K562 (cell line): ENCODE results near the gene CTDNEP1. TPM values are rescaled to one million over a fixed set of nuclear protein-coding genes. Genes with fewer than 3 reads are reported as not detected.

Experiments
- ARID4B ChIP-seq: sonication (generic); formaldehyde crosslinking; IDR thresholded peaks from 2 replicates; pipeline ENCODE4 v1.8.0; 2022; ENCODE audit warnings: mild to moderate bottlenecking, missing genetic modification reagents
- BRD9 ChIP-seq: fragments of 450-650 bp; IDR thresholded peaks from 2 replicates; pipeline ENCODE4 v1.6.1; 2018; ENCODE audit warnings: low read depth; ENCODE audit not compliant: partially characterized antibody
- C11orf30 ChIP-seq: fragments of 450-650 bp; IDR thresholded peaks from 2 replicates; pipeline ENCODE4 v1.6.1; 2016; ENCODE audit warnings: low read depth, mild to moderate bottlenecking
- CBX8 ChIP-seq: fragments of 200-600 bp; sonication (generic); IDR thresholded peaks from 2 replicates; pipeline ENCODE4 v1.6.1; 2012; ENCODE audit warnings: borderline replicate concordance, mixed run types, low read depth, mild to moderate bottlenecking, moderate library complexity, mixed read lengths, low read length, control low read depth, inconsistent platforms; ENCODE audit not compliant: poor library complexity, severe bottlenecking; ENCODE audit errors: extremely low read depth
- DNMT1 ChIP-seq: fragments of 450-650 bp; IDR thresholded peaks from 2 replicates; pipeline ENCODE4 v1.6.1; 2016; ENCODE audit warnings: antibody characterized with exemption, mild to moderate bottlenecking
- ERF ChIP-seq: fragments of 450-650 bp; formaldehyde crosslinking; IDR thresholded peaks from 2 replicates; pipeline ENCODE4 v1.4.0; 2020; ENCODE audit warnings: mild to moderate bottlenecking, mixed read lengths
- JUND ChIP-seq, 2 experiments: IDR thresholded peaks; 2 replicates in 1 of 2; 3 replicates in 1 of 2; pipeline ENCODE4 v1.6.1; 2011; ENCODE audit warnings: borderline replicate concordance in 2 of 2, low read depth in 2 of 2, low read length in 2 of 2, improper control_type of control experiment in 1 of 2, missing biosample characterization in 1 of 2, missing genetic modification characterization in 1 of 2, missing genetic modification reagents in 1 of 2
- L3MBTL2 ChIP-seq: fragments of 450-650 bp; IDR thresholded peaks from 2 replicates; pipeline ENCODE4 v1.6.1; 2016; ENCODE audit warnings: mild to moderate bottlenecking, moderate library complexity
- PCBP2 ChIP-seq: fragments of 200-400 bp; formaldehyde crosslinking; IDR thresholded peaks from 2 replicates; pipeline ENCODE4 v1.6.1; 2018; ENCODE audit warnings: low read length, low read depth, mild to moderate bottlenecking, moderate library complexity; ENCODE audit not compliant: poor library complexity, severe bottlenecking
- POLR2A ChIP-seq: fragments of 450-650 bp; conservative IDR thresholded peaks from 2 replicates; pipeline ENCODE4 v1.6.1; 2016
- SNIP1 ChIP-seq: fragments of 450-650 bp; IDR thresholded peaks from 2 replicates; pipeline ENCODE4 v1.7.1; 2017; ENCODE audit warnings: low read depth, mild to moderate bottlenecking
- SRSF1 ChIP-seq: fragments of 200-400 bp; formaldehyde crosslinking; IDR thresholded peaks from 2 replicates; pipeline ENCODE4 v1.6.1; 2017; ENCODE audit warnings: mild to moderate bottlenecking, low read depth, low read length, moderate library complexity
- TCF7 ChIP-seq: sonication (generic); IDR thresholded peaks from 2 replicates; pipeline ENCODE4 v1.6.1; 2016; ENCODE audit warnings: antibody characterized with exemption, borderline replicate concordance
- TRIM25 ChIP-seq: fragments of 450-650 bp; IDR thresholded peaks from 2 replicates; pipeline ENCODE4 v1.7.0; 2016; ENCODE audit warnings: borderline replicate concordance
- ZC3H11A ChIP-seq: IDR thresholded peaks from 2 replicates; pipeline ENCODE4 v1.6.1; 2012; ENCODE audit warnings: low read depth, low read length, improper control_type of control experiment
- ZNF133 ChIP-seq: fragments of 250-450 bp; sonication (Bioruptor Pico); IDR thresholded peaks from 2 replicates; pipeline ENCODE4 v1.4.0; 2020; ENCODE audit warnings: mild to moderate bottlenecking
- ZNF280B ChIP-seq: fragments of 250-450 bp; sonication (Bioruptor Pico); IDR thresholded peaks from 2 replicates; pipeline ENCODE4 v1.5.1; 2021; ENCODE audit warnings: mild to moderate bottlenecking
- ZNF584 ChIP-seq: fragments of 200-800 bp; sonication (Bioruptor generic); IDR thresholded peaks from 2 replicates; pipeline ENCODE4 v1.6.1; 2016; ENCODE audit warnings: low read depth, mild to moderate bottlenecking, missing genetic modification characterization, missing compliant biosample characterization
- polyA plus RNA-seq, 8 experiments: library from polyadenylated mRNA; depleted of rRNA in 4 of 8; stranded (reverse) in 5 of 8; unstranded in 3 of 8; fragments of >200 nt; fragmentation: Nextera tagmentation in 2 of 8; fragmentation: Illumina TruSeq in 1 of 8; extraction: Ambion mirVana in 2 of 8; extraction: Trizol in 1 of 8; gene quantifications; 2 replicates each; pipeline versions ENCODE4 v1.2.1 to v1.2.3, GENCODE V29; 2011 to 2014; ENCODE audit warnings: inconsistent platforms in 1 of 8, missing spikeins in 1 of 8
- total RNA-seq, 7 experiments: library from RNA; depleted of rRNA in 6 of 7; stranded (reverse); fragments of >200 nt in 6 of 7; fragmentation: Illumina TruSeq in 2 of 7; extraction: Trizol in 2 of 7; gene quantifications; 2 replicates each; pipeline versions ENCODE4 v1.2.1 to v1.2.3, GENCODE V29; 2011 to 2021; ENCODE audit warnings: low replicate concordance in 1 of 7

The CTDNEP1 gene
- total and polyA plus RNA-seq, 9 of the 15 experiments (the other 6 are each of a cell fraction or from before 2014, with no cell fraction given): 10.7 to 150 (median 28.5) TPM

- peak; percentile 76 for TF ChIP-seq POLR2A
- TF ChIP-seq TRIM25: no peak
- no peak for TF ChIP-seq ZC3H11A
- no peak for TF ChIP-seq ZNF584
- peak; percentile 70 for TF ChIP-seq BRD9
- 0 out of 2 replicates have a peak, but pooled peaks have one; percentile 40 for TF ChIP-seq ZNF280B (CRISPR knock-in tag)
- peak; percentile 84 for TF ChIP-seq ARID4B (CRISPR knock-in tag)
- TF ChIP-seq DNMT1: peak; percentile 98
- peak; percentile 60; the same call in 1 of the 2 replicates for TF ChIP-seq TCF7
- TF ChIP-seq ZNF133: no peak
- TF ChIP-seq C11orf30: peak; percentile 84
- no peak for TF ChIP-seq SRSF1
- peak; percentile 48; the same call in 1 of the 2 replicates for TF ChIP-seq L3MBTL2
- no peak; the same call in 1 of the 2 replicates for TF ChIP-seq JUND (IDR thresholded peaks at IDR 0.05; ENCODE audit: borderline replicate concordance, low read depth, low read length)
- peak; percentile 51; the same call in 2 of the 3 replicates for TF ChIP-seq JUND (tag; IDR thresholded peaks at IDR 0.05; ENCODE audit: borderline replicate concordance, low read depth, low read length)
- TF ChIP-seq PCBP2: no peak
- TF ChIP-seq CBX8: no peak
- TF ChIP-seq SNIP1: no peak
- no peak; the same call in 1 of the 2 replicates for TF ChIP-seq ERF (CRISPR knock-in tag)
Measured at GRCh38 chr17:7242717-7243452, 8.6 kb downstream of the CTDNEP1 start (continued).
